CD4-positive, alpha-beta T cell treated with Interleukin-4 for 1 hour (primary cell): Measurements from ENCODE around the gene SERPINB12.

Experiments
- DNase-seq, 2 donors: peaks; one replicate each; pipeline ENCODE4 v3.0.0-alpha.2; 2020 to 2022

SERPINB12 gene

DNA sequence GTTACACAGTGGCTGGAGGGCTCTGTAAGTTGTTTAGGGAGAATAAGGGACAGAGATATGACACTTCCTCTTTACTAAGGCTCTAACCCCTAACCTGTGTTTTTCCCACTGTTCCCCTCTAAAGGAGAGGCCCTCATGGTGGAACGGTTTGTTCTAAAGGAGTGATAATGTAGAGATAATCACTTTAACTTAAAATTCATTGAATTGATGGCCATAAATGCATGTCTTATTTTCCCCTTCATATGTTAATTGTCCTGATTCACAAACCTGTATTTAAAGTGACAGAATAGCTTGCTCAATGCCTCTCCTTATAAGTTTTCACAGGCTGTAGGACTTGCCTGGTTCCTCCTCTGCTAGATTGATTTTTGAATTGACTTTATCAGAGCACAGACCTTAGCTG is at the start of gene SERPINB12:
TSS of gene SERPINB12 (plus strand) at position 301 of the 400 bp plus-strand sequence. CDS start 13,791 bp downstream, outside the sequence.
- no peak for DNase-seq

- no peak for DNase-seq
Measured at GRCh38 chr18:63492851-63493250, 49.3 kb upstream of the SERPINB12 start.

DNA sequence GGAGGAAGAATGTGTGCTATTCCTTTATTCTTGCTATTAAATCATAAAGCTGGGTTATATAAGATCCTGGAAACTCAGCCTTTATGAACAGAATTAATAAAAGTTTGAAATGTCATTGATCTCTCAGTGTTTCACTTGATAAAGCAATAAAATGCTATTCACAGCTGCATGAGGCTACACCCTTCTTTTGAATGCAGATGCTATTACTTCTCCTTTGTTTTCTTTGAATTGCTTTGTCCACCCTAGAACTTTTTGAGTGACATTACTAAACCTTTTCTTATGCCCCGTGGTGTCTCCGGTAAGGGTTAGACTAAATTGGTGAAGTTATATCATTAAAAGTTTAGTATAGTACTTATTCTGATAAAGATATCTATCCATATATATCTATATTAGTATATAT is 46.5 kb upstream of the SERPINB12 start:
- DNase-seq = no peak

- DNase-seq = peak in 1 of 2 donors; percentile 11
Measured at GRCh38 chr18:63505566-63506335, 36.4 kb upstream of the SERPINB12 start.

GRCh38 chr18:63506336-63506646 is 35.9 kb upstream of the SERPINB12 start:
- no peak for DNase-seq

- no peak for DNase-seq
Measured at GRCh38 chr18:63508596-63508995, 33.6 kb upstream of the SERPINB12 start.

DNA sequence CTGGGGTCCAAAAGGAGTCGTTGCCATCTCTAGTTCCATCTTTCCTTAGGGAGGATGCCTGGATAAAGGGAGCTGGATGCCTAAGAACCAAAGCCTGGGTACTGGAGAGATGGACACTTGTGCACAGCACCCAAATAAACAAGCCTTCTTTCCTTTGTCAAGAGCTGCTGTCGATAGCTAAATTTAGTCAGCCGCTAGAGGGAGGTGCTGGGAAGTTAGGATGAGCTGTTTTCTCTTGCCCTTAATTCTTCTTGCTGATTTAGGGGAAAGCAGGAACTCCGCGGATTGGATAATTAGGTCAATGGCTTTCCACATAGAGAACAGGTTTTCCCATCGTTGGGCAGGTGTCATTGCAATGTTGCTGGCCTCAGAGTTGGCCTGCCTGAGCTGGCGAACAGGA is 30.9 kb upstream of the SERPINB12 start:
- no peak for DNase-seq

- no peak for DNase-seq
Measured at GRCh38 chr18:63514326-63514725, 27.8 kb upstream of the SERPINB12 start.

- DNase-seq = no peak
Measured at GRCh38 chr18:63514888-63515678, 27.1 kb upstream of the SERPINB12 start.

GRCh38 chr18:63515801-63516200 is 26.4 kb upstream of the SERPINB12 start:
- no peak for DNase-seq

DNA sequence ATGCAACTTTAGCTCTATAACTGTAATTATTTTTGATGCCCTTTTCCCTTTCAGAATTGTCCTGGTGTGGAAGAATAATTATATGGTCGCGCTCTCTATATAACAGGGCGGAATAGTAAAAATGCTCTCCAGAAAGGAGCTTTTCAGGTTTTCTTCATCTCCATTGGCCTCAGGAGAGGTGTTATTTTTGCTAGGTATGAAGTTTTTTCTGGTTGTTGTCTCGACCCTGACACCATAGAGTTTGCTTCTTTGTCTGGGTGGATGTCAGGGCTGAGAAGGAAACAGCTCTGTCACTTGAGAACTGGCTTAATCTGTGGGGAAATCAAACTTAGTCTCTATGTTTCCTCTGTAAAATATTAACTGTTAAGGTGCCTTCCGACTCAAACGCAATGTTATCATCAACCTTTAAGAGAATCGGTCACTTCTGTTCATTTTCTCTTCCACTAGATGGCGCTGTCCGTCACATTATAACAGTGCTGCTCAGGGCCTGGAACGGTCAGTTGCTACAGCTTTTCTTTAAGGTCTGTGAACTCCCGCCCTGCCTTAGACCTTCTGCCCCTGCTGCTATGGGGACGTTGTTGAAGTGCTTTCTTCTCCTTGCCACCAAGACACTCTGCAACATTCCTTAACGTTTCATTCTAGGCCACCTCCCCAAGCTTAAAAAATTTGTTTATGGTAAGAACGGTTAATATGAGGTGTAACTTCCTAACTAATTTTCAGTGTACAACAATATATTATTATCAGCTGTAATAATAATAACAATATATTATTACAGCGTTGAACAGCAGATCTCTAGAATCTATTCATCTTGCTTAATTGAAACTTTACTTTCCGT is 23.8 kb upstream of the SERPINB12 start:
- peak; percentile 43 to 63 for DNase-seq

DNA sequence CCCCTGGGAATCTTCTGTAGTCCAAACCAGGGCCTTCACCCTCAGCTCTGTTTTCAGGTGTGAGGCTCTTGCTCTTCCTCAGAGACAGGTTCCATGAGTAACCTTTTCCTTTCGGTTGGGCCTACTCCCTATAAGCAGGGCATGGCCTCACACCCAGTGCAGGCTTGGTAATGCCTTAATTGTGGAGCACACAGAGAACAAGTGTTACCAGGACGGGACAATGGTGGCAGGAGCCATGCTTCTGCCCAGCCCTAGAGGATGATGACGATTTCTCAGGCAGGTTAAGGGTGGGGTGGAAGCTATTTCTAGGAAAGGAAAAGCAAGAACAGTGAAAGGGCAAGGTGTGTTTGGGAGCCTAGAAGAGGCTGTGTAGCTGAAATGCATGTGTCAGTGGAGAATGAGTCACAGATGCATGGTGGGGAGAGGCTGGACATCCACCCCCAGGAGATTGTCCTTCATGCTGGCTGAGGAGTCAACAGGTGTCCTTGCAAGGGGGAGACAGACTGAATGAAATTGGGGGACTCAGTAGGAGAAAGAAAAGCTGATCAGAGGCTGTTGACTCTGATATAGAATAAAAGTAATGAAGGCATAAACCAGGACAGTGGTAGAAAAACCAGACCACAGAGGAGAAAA is 22.0 kb upstream of the SERPINB12 start:
- DNase-seq = no peak

- no peak for DNase-seq
Measured at GRCh38 chr18:63523660-63524059, 18.5 kb upstream of the SERPINB12 start.

- no peak for DNase-seq
Measured at GRCh38 chr18:63527251-63527650, 14.9 kb upstream of the SERPINB12 start.

DNA sequence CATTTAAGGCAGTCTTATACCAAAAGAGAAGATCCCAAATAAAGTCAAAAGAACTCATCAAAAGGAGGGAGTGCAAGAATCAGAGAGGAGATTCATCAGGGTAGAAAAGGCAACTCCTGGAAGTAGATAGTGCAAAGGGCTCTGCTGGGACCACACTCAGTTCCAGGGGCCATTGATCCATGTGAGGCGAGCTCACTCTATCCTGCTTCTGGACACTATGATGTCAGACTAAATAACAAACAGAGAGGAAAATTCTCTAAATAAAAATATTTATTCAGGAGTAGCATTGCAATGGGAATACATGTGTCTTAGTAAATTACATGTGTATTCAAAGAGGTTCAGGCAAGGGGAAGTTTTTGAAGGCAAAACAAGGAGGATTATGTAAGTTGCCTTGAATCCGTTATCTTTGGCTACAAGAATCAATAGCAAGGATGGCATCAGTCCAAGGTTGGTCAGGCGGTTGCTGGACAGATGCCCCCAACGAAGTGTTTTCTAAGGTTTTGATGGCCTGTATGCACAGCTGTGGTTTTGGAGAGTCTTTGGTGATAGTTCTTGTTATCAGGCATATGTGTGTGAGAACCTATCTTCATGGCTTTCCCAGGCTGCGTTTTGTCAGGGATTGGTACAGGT is 13.2 kb upstream of the SERPINB12 start:
- DNase-seq = no peak

GRCh38 chr18:63532471-63532870 is 9.7 kb upstream of the SERPINB12 start:
- DNase-seq = no peak

DNA sequence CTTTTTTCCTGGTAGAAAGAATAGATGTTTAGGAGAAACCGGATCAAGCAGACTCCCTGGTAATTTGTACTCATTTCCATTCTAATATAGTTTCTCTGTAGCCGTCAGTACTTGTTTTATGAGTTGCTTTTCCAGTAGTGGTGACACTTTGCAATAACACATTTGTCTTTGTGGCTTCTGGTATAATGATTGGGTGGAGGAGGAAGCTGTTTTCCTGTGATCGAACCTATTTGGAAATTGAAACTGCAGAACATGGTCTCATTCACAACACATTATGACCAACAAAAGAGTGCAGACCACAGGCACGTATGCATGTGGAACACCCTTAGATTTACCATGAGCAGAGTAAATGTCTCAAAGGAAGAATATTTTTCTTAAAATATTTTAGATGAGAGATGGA is 7.6 kb upstream of the SERPINB12 start:
- no peak for DNase-seq

GRCh38 chr18:63539904-63540510 is 2.2 kb upstream of the SERPINB12 start:
- no peak for DNase-seq

DNA sequence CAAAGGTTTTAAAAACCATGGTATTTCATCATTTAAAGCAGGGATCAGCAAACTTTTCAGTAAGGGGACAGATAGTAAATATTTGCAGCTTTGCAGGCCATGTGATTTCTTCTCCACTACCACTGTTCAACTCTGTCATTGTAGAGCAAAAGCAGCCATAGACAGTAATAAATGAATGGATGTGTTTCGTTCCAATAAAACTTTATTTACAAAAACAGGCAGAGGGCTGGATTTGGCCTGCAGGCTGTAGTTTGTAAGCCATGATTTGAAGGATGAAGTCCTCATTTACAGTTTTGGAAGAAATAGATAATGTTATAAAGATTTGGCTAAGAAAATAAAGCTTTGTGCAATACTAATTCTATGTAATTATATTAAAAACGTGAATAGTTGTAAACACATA is 1.8 kb downstream of the SERPINB12 start:
- DNase-seq = no peak

DNA sequence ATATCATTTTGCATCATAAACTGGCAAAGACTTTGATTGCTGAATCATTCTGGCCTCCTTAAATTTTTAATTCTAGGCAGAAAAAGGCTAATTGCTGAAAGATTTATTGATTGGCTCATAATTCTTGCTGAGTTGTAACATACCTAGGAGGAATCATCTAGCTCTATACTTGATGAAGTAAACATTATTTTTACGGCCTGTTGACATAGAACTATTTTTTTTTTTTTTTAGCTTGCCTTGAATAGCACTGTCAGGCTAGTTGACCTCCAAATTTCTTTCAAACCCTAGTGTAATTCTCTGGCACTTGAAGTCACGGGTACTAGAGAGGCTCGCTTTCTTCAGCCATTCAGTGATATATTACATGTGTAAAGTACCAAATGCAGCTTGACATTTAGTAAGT is 2.8 kb downstream of the SERPINB12 start:
- no peak for DNase-seq

DNA sequence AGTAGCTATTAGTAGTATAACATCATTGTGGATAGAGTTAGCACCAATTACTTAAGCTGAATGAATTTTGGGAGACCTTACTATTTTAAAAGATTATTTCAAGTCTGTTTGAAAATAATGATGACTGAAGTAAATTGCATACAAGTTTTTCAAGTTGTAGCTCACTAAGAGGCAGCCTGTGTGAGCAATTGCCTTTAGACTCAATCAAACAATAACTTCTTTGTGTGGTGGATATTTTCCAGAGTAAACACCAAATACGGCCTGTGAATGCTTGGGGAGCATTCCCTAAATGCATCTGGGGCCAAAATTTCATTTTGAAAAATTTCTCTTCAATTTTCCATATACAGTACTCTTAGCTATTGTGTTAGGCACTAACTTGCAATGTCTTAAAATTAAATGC is 7.9 kb downstream of the SERPINB12 start:
- no peak for DNase-seq

GRCh38 chr18:63551769-63552168 is 9.6 kb downstream of the SERPINB12 start:
- DNase-seq = no peak
